ENCODE data around the gene PTH1R.

DNA sequence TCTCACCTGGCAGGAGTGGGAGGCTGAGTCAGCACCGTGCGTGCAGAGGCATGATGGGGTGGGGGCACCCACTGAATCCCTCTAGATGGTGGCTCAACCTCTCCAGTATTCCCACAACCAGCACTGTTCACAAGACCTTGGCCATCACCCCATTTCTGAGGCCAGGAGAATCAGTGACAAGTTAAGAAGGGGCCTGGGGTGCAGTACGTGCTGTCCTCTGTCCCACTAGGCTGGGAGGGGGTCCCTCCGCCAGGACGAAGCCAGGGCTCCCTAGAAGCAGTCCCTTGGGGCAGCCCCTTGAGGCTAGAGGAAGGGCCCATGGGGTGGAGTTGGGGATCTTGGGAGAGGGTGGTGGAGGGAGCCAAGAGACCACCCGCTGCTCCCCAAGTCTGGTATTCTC, 19.1 kb upstream of the PTH1R start:
- TF ChIP-seq EZH2 (IDR thresholded peaks at IDR 0.05; ENCODE audit: insufficient read depth, poor library complexity, severe bottlenecking), result no peak
- TF ChIP-seq EZH2phosphoT487 (IDR thresholded peaks at IDR 0.05; ENCODE audit: insufficient read depth, low read depth), result no peak
